Measurements from ENCODE around the gene RAG1.

Gene RAG1

GRCh38 chr11:36609383-36609782 is 41.6 kb downstream of the RAG1 start:
- H3K4me3 ChIP-seq (ENCODE audit: low read length) = no peak overlapping the region
- no peaks in the 10 kb centered on the region for H3K4me1 ChIP-seq (ENCODE audit: insufficient read depth, low read length)
- no peak overlapping the region for H3K27ac ChIP-seq (ENCODE audit: low read depth, low read length)
- no peaks in the 10 kb centered on the region for H3K27me3 ChIP-seq (ENCODE audit: insufficient read depth, low read length)
- H3K9ac ChIP-seq (ENCODE audit: low read depth, low read length) = no peak overlapping the region
- no peaks in the 10 kb centered on the region for H3K36me3 ChIP-seq (ENCODE audit: insufficient read depth, low read length)
- 90% methylated on average over 2 of the region's 2 CpGs for WGBS
- no peaks in the 10 kb centered on the region for H3K9me3 ChIP-seq (ENCODE audit: insufficient read depth, low read depth, low read length)

GRCh38 chr11:36615826-36616225 is 48.0 kb downstream of the RAG1 start:
- H3K9me3 ChIP-seq (ENCODE audit: insufficient read depth, low read depth, low read length) = no peaks in the 10 kb centered on the region
- 95% methylated on average over 3 of the region's 3 CpGs for WGBS
- no peaks in the 10 kb centered on the region for H3K36me3 ChIP-seq (ENCODE audit: insufficient read depth, low read length)
- H3K27me3 ChIP-seq (ENCODE audit: insufficient read depth, low read length) = no peaks in the 10 kb centered on the region
- no peak overlapping the region for H3K4me3 ChIP-seq (ENCODE audit: low read length)
- no peaks in the 10 kb centered on the region for H3K4me1 ChIP-seq (ENCODE audit: insufficient read depth, low read length)
- H3K27ac ChIP-seq (ENCODE audit: low read depth, low read length) = no peak overlapping the region
- no peak overlapping the region for H3K9ac ChIP-seq (ENCODE audit: low read depth, low read length)

- Histone ChIP-seq H3K27ac (ENCODE audit: low read depth, low read length) (no peak overlapping the region), H3K9ac (ENCODE audit: low read depth, low read length) (no peak overlapping the region), H3K9me3 (ENCODE audit: insufficient read depth, low read depth, low read length) (no peaks in the 10 kb centered on the region), H3K4me3 (ENCODE audit: low read length) (no peak overlapping the region), H3K4me1 (ENCODE audit: insufficient read depth, low read length) (no peaks in the 10 kb centered on the region), H3K27me3 (ENCODE audit: insufficient read depth, low read length) (no peaks in the 10 kb centered on the region), H3K36me3 (ENCODE audit: insufficient read depth, low read length) (no peaks in the 10 kb centered on the region)
- 85% methylated on average over 2 of the region's 6 CpGs for WGBS
These were observed 49.9 kb downstream of the RAG1 start for GRCh38 chr11:36617543-36618362.

GRCh38 chr11:36618363-36619047 is 50.7 kb downstream of the RAG1 start:
- WGBS = 93% methylated on average over 3 of the region's 3 CpGs
- Histone ChIP-seq H3K36me3 (ENCODE audit: insufficient read depth, low read length) (no peaks in the 10 kb centered on the region), H3K4me1 (ENCODE audit: insufficient read depth, low read length) (no peaks in the 10 kb centered on the region), H3K9ac (ENCODE audit: low read depth, low read length) (no peak overlapping the region), H3K27me3 (ENCODE audit: insufficient read depth, low read length) (no peaks in the 10 kb centered on the region), H3K27ac (ENCODE audit: low read depth, low read length) (no peak overlapping the region), H3K9me3 (ENCODE audit: insufficient read depth, low read depth, low read length) (no peaks in the 10 kb centered on the region), H3K4me3 (ENCODE audit: low read length) (no peak overlapping the region)

- Histone ChIP-seq H3K36me3 (ENCODE audit: insufficient read depth, low read length) (no peaks in the 10 kb centered on the region), H3K27me3 (ENCODE audit: insufficient read depth, low read length) (no peaks in the 10 kb centered on the region), H3K9me3 (ENCODE audit: insufficient read depth, low read depth, low read length) (no peaks in the 10 kb centered on the region), H3K9ac (ENCODE audit: low read depth, low read length) (no peak overlapping the region), H3K4me1 (ENCODE audit: insufficient read depth, low read length) (no peaks in the 10 kb centered on the region), H3K27ac (ENCODE audit: low read depth, low read length) (no peak overlapping the region), H3K4me3 (ENCODE audit: low read length) (no peak overlapping the region)
- 91% methylated on average over 5 of the region's 5 CpGs for WGBS
These were observed 51.7 kb downstream of the RAG1 start for GRCh38 chr11:36619502-36619901.

GRCh38 chr11:36620246-36620645 is 52.4 kb downstream of the RAG1 start:
- Histone ChIP-seq H3K4me3 (ENCODE audit: low read length) (no peak overlapping the region), H3K4me1 (ENCODE audit: insufficient read depth, low read length) (no peaks in the 10 kb centered on the region), H3K9ac (ENCODE audit: low read depth, low read length) (no peak overlapping the region), H3K27ac (ENCODE audit: low read depth, low read length) (no peak overlapping the region), H3K27me3 (ENCODE audit: insufficient read depth, low read length) (no peaks in the 10 kb centered on the region), H3K36me3 (ENCODE audit: insufficient read depth, low read length) (no peaks in the 10 kb centered on the region), H3K9me3 (ENCODE audit: insufficient read depth, low read depth, low read length) (no peaks in the 10 kb centered on the region)

GRCh38 chr11:36622431-36623136 is 54.8 kb downstream of the RAG1 start:
- no peak overlapping the region for H3K9ac ChIP-seq (ENCODE audit: low read depth, low read length)
- 96% methylated on average over 2 of the region's 3 CpGs for WGBS
- no peak overlapping the region for H3K27ac ChIP-seq (ENCODE audit: low read depth, low read length)
- H3K36me3 ChIP-seq (ENCODE audit: insufficient read depth, low read length) = no peaks in the 10 kb centered on the region
- H3K4me3 ChIP-seq (ENCODE audit: low read length) = no peak overlapping the region
- H3K4me1 ChIP-seq (ENCODE audit: insufficient read depth, low read length) = no peaks in the 10 kb centered on the region
- H3K9me3 ChIP-seq (ENCODE audit: insufficient read depth, low read depth, low read length) = no peaks in the 10 kb centered on the region
- no peaks in the 10 kb centered on the region for H3K27me3 ChIP-seq (ENCODE audit: insufficient read depth, low read length)

GRCh38 chr11:36623494-36623893 is 55.7 kb downstream of the RAG1 start:
- Histone ChIP-seq H3K4me3 (ENCODE audit: low read length) (no peak overlapping the region), H3K9ac (ENCODE audit: low read depth, low read length) (no peak overlapping the region), H3K36me3 (ENCODE audit: insufficient read depth, low read length) (no peaks in the 10 kb centered on the region), H3K27ac (ENCODE audit: low read depth, low read length) (no peak overlapping the region), H3K4me1 (ENCODE audit: insufficient read depth, low read length) (no peaks in the 10 kb centered on the region), H3K27me3 (ENCODE audit: insufficient read depth, low read length) (no peaks in the 10 kb centered on the region), H3K9me3 (ENCODE audit: insufficient read depth, low read depth, low read length) (no peaks in the 10 kb centered on the region)
- 93% methylated on average over 5 of the region's 5 CpGs for WGBS

GRCh38 chr11:36627006-36627405 is 59.2 kb downstream of the RAG1 start:
- no peaks in the 10 kb centered on the region for H3K4me1 ChIP-seq (ENCODE audit: insufficient read depth, low read length)
- no peak overlapping the region for H3K9ac ChIP-seq (ENCODE audit: low read depth, low read length)
- H3K4me3 ChIP-seq (ENCODE audit: low read length) = no peak overlapping the region
- 80% methylated on average over 1 of the region's 1 CpG for WGBS
- no peaks in the 10 kb centered on the region for H3K36me3 ChIP-seq (ENCODE audit: insufficient read depth, low read length)
- no peak overlapping the region for H3K27ac ChIP-seq (ENCODE audit: low read depth, low read length)
- H3K9me3 ChIP-seq (ENCODE audit: insufficient read depth, low read depth, low read length) = no peaks in the 10 kb centered on the region
- no peaks in the 10 kb centered on the region for H3K27me3 ChIP-seq (ENCODE audit: insufficient read depth, low read length)

- WGBS = 94% methylated on average over 2 of the region's 2 CpGs
- H3K9me3 ChIP-seq (ENCODE audit: insufficient read depth, low read depth, low read length) = no peaks in the 10 kb centered on the region
- H3K36me3 ChIP-seq (ENCODE audit: insufficient read depth, low read length) = no peaks in the 10 kb centered on the region
- H3K4me3 ChIP-seq (ENCODE audit: low read length) = no peak overlapping the region
- no peak overlapping the region for H3K27ac ChIP-seq (ENCODE audit: low read depth, low read length)
- H3K4me1 ChIP-seq (ENCODE audit: insufficient read depth, low read length) = no peaks in the 10 kb centered on the region
- no peak overlapping the region for H3K9ac ChIP-seq (ENCODE audit: low read depth, low read length)
- no peaks in the 10 kb centered on the region for H3K27me3 ChIP-seq (ENCODE audit: insufficient read depth, low read length)
These were observed 59.7 kb downstream of the RAG1 start for GRCh38 chr11:36627471-36627870.

- Histone ChIP-seq H3K27ac (ENCODE audit: low read depth, low read length) (no peak overlapping the region), H3K27me3 (ENCODE audit: insufficient read depth, low read length) (no peaks in the 10 kb centered on the region), H3K9ac (ENCODE audit: low read depth, low read length) (no peak overlapping the region), H3K4me1 (ENCODE audit: insufficient read depth, low read length) (no peaks in the 10 kb centered on the region), H3K4me3 (ENCODE audit: low read length) (no peak overlapping the region), H3K9me3 (ENCODE audit: insufficient read depth, low read depth, low read length) (no peaks in the 10 kb centered on the region), H3K36me3 (ENCODE audit: insufficient read depth, low read length) (no peaks in the 10 kb centered on the region)
- WGBS = 90% methylated on average over 5 of the region's 5 CpGs
These were observed 60.3 kb downstream of the RAG1 start for GRCh38 chr11:36628141-36628540.

All from HUES64 (cell line).